ENCODE results near the gene NEDD1.
A peak's percentile ranks its signal among the peaks of the same experiment; 100 is the strongest.

NEDD1 gene

DNA sequence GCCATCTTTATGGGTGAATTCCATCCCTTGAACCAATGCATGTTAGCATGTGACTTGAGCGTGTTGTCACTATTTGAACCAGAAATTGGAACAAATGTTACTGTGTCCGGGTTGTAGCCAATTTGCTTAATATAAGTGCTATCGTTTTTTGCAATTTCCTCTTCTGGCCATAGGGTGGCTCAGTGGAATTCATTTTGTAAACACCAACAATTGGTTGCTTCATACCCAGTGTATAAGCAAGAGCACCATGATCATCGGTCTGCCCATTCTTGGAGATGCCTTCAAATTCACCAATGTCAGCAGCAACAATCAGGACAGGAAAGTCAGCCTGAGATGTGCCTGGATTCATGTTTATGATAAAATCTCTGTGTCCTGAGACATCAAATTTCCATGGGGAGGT, 5.0 kb upstream of the NEDD1 start:
- DNase-seq (ENCODE audit: low spot score): no peak

DNA sequence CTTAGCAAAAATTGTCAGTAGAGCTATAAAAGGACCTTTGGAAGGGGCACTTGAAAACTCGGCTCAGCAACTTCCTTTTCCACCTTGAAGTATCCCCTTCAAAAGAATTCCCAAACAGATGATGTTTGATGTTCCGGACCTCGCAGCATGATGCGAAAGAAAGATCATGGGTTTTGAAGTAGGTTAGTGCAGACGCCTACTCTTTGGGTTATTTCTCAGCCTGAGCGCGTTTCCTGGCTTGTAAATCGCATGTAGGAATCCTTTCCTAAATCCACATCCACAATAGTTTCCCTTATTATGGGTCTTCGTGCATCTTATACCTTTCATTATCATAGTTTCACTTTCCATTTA, 584 bp upstream of the NEDD1 start:
- no peak for DNase-seq (ENCODE audit: low spot score)

DNA sequence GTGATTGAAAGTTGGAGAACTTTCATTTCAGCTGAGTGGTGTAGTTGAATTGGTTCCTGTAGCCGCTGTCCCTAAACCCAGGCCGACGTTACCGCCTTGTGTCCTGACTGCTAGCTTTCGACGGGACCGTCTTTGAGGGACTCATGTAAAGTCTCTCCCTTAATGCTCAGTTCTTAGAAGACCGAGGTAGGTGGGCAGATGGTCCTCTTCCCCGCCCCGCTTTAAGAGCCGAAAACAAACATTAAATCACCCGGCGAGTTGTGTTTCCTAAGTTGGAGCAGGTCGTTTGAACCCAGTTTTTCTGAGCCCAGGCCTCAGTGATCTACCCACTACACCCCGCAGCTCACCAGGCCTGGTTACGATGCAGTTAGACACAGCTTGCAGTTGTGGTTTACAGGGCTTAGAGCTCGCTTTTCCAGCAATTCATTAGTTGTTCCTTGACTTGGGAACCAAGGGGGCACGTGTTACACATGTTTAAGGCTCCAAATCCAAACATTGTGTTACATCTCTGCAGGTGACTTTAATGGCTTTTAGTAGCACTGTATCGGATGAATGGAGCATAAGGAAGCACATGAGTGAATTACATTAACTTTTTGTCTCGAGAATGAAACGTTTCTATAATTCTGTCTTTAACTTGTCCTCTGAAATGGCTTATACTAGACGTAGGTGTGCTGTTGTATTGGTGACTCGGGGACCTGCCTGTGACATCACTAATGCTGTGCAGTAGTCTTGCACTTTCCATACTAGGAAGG, 790 bp downstream of the NEDD1 start:
- peak; percentile 32 for DNase-seq (ENCODE audit: low spot score)

GRCh38 chr12:96908423-96908675, 1.3 kb downstream of the NEDD1 start:
- no peak for DNase-seq (ENCODE audit: low spot score)

DNA sequence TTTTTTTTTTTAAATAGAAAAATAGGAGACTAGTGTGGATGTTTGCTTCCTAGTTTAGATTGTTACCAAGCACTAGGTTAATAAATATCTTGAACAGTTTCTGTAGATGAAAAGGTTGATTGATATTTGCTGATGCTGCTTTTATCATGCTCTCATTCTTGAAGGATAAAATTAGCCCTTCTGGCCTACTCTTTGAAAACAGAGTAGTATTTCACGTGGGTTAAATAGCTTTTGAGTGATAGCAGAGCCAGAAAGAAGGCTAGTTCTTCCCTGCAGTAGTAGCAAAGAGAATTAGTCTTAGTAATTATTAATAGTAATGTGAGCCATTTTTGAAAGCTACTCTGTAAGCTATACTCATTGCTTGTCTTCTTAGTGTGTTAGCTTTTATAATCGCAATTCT, 5.2 kb downstream of the NEDD1 start:
- DNase-seq (ENCODE audit: low spot score): peak; percentile 25

DNA sequence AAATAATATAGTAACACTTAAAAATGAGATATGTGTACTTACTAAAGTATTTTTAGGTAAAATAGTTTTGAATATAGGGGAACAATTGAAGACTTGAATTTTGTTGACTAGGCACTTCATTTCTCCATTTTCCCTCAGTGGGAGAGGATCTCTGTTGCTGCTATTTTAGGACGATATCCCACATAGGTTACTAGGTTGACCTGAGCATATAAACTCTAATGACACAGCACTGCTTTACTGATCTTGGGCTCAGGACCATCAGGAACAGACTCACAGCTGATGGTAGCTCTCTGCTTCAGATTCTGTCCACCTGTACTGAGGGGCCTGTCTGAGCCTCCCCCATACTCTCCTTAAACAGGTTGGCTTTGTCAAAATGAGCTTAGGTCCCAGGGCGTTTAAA, 5.9 kb downstream of the NEDD1 start:
- no peak for DNase-seq (ENCODE audit: low spot score)

- DNase-seq (ENCODE audit: low spot score): no peak
Observed at GRCh38 chr12:96919510-96920210, 12.6 kb downstream of the NEDD1 start.

DNA sequence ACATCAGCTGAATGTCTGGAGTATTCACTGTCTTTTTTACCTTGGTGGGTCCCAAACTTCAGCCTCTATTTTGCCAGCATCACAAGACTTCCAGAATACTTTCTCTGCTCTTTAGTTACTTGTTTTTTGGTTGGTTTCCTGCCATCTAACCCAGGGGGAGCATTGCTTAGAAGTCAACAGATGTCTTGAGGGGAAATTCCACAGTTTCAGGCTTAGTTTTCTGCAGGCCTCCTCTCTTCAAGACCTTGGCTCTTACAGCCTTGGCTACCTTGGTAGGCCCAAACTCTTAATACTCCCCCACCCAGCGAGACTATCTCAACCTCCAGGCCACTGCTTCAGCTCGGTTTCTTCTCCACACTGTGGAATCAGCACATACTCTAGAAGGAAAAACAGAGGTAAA, 41.7 kb downstream of the NEDD1 start:
- DNase-seq (ENCODE audit: low spot score): no peak

DNA sequence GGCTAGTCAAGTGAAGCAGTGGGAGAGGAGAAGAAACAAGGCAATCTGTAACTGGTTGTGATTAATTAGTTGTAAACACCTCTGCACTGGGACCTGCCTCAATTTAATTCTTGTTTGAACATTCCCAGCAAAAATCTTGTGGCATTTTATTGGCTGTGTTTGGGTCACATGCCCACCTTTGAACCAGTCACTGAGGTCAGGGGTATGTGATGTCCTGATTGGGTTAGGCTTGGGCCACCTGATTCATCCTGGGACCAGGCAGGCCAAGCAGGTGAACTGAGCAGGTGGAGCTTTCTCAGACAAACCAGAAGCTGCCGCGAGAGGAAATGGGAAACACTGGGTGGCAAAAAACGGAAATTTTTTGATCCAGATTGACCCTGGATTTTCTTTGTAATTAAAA, 72.5 kb downstream of the NEDD1 start:
- no peak for DNase-seq (ENCODE audit: low spot score)

- peak; percentile 78 for DNase-seq (ENCODE audit: low spot score)
Observed at GRCh38 chr12:96980991-96981414, 73.9 kb downstream of the NEDD1 start.

DNA sequence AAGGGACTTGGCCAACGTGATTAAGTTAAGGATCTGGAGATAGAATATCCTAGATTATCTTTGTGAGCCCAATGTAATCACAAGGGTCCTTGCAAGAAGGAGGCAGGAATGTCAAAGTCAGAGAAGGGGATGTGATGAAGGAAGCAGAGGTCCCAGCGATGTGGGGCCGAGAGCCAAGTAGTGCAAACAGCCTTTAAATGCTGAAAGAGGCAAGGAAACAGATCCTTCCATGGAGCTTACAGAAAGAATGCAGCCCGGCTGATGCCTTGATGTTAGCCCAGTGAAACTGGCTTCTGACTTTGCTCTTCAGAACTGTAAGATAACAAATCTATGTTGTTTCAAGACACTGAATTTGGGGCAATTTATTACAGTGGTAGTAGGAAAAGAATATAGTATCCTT, 74.9 kb downstream of the NEDD1 start:
- no peak for DNase-seq (ENCODE audit: low spot score)

- DNase-seq (ENCODE audit: low spot score): no peak
Observed at GRCh38 chr12:96982671-96983070, 75.6 kb downstream of the NEDD1 start.

GRCh38 chr12:96985515-96986362, 78.7 kb downstream of the NEDD1 start:
- peak; percentile 35 for DNase-seq (ENCODE audit: low spot score)

GRCh38 chr12:96986883-96987523, 79.9 kb downstream of the NEDD1 start:
- DNase-seq (ENCODE audit: low spot score): peak; percentile 32

DNA sequence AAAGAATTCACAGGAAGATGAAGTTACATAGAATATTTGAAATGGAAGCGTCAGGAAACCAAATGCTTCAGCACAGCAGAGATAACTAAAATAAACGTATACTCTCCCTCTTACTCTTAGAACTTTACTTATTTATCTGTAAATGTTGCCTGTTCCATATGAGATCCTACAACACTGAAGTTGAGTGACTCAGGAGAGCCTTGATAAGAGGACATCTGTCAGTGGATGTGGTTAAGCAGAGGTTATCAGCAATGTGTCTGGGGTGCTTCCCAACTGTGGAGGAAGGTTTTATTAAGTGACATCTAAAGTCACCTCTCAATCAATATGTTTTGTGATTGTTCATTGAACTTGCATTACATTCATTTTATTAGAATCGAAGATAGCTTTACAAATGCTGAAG, 81.9 kb downstream of the NEDD1 start:
- DNase-seq (ENCODE audit: low spot score): no peak

- DNase-seq (ENCODE audit: low spot score): peak; percentile 42
Observed at GRCh38 chr12:96989916-96990315, 82.9 kb downstream of the NEDD1 start.

- DNase-seq (ENCODE audit: low spot score): no peak
Observed at GRCh38 chr12:96994900-96995299, 87.8 kb downstream of the NEDD1 start.

- no peak for DNase-seq (ENCODE audit: low spot score)
Observed at GRCh38 chr12:96995861-96996260, 88.8 kb downstream of the NEDD1 start.

- no peak for DNase-seq (ENCODE audit: low spot score)
Observed at GRCh38 chr12:96997797-96998484, 90.9 kb downstream of the NEDD1 start.

DNA sequence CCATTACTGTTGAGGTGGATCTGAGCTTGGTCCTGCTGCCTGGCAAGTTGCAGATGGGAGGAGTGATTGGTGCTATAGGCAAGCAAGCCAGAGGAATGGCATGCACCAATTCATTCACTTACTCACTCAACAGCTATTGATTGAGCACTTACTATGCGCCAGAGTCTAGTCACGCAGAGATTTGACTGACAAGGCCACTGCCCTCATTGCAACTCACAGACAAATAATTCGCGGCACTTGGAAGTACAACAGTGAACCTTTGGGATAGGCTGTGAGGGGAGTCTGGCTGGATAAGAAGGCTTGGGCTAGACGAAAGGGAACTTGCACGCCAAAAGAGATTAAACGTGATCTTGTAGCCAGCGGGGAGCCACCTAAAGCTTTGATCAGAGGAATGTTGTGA, 96.2 kb downstream of the NEDD1 start:
- DNase-seq (ENCODE audit: low spot score): no peak

Measured in kidney tubule cell (primary cell).